OCI-LY3 (cell line): Measurements from ENCODE around the gene MPV17L2.

Source experiments
- H2AFZ ChIP-seq: fragments of 200-600, 300-600 bp; shearing (Covaris generic); 2 replicates; pipeline ENCODE4 v1.6.0; 2014; ENCODE audit warnings: antibody characterized with exemption, low read depth, low read length
- H3K27ac ChIP-seq: fragments of 200-600, 300-600 bp; sonication (generic); 2 replicates; pipeline ENCODE4 v1.5.1; 2014; ENCODE audit warnings: mild to moderate bottlenecking, low read length, moderate library complexity, mixed read lengths
- H3K27me3 ChIP-seq: fragments of 200-600, 300-600 bp; sonication (generic); 2 replicates; pipeline ENCODE4 v1.6.1; 2014; ENCODE audit warnings: low read depth, low read length, mixed read lengths
- H3K36me3 ChIP-seq: fragments of 200-600, 300-600 bp; sonication (generic); replicated peaks from 2 replicates; pipeline ENCODE3; 2014; ENCODE audit warnings: low read depth, low read length, mixed read lengths
- H3K4me1 ChIP-seq: fragments of 300-600, 200-600 bp; sonication (generic); 2 replicates; pipeline ENCODE4 v1.6.1; 2014; ENCODE audit warnings: low read length, mixed read lengths
- H3K4me2 ChIP-seq: fragments of 200-600, 300-600 bp; sonication (generic); 2 replicates; pipeline ENCODE4 v1.6.1; 2014; ENCODE audit warnings: low read length, mixed read lengths
- H3K4me3 ChIP-seq: fragments of 300-600, 200-600 bp; sonication (generic); 2 replicates; pipeline ENCODE4 v1.5.1; 2014; ENCODE audit warnings: antibody characterized with exemption, mild to moderate bottlenecking, low read length, moderate library complexity
- H3K79me2 ChIP-seq: fragments of 300-600, 200-600 bp; shearing (Covaris generic); 2 replicates; pipeline ENCODE4 v1.6.1; 2014; ENCODE audit warnings: mild to moderate bottlenecking, low read length, mixed read lengths
- H3K9ac ChIP-seq: fragments of 300-600, 200-600 bp; shearing (Covaris generic); 2 replicates; pipeline ENCODE4 v1.6.0; 2014; ENCODE audit warnings: mild to moderate bottlenecking, low read length, moderate library complexity
- H3K9me3 ChIP-seq: fragments of 200-600, 300-600 bp; shearing (Covaris generic); 2 replicates; pipeline ENCODE4 v1.6.1; 2014; ENCODE audit warnings: low read length, mixed read lengths; ENCODE audit not compliant: insufficient read depth
- H4K20me1 ChIP-seq: fragments of 200-600, 300-600 bp; sonication (generic); 2 replicates; pipeline ENCODE4 v1.6.1; 2016; ENCODE audit warnings: low read length, mixed read lengths; ENCODE audit not compliant: insufficient read depth
- CTCF ChIP-seq: fragments of 200-600, 300-600 bp; sonication (generic); IDR thresholded peaks from 2 replicates; pipeline ENCODE4 v1.5.1; 2014; ENCODE audit warnings: antibody characterized with exemption, low read length, low read depth
- EZH2phosphoT487 ChIP-seq: fragments of 200-600 bp; shearing (Covaris generic); IDR thresholded peaks from 2 replicates; pipeline ENCODE4 v1.6.1; 2018; ENCODE audit warnings: antibody characterized with exemption, mixed run types, low read depth

Gene MPV17L2

GRCh38 chr19:18165794-18166544 lies 27.0 kb upstream of the MPV17L2 start:
- no peak overlapping the region for H3K9ac ChIP-seq
- H3K4me3 ChIP-seq: no peak overlapping the region
- no peaks in the 10 kb centered on the region for H3K27me3 ChIP-seq
- H4K20me1 ChIP-seq: no peaks in the 10 kb centered on the region
- no peaks in the 10 kb centered on the region for H3K79me2 ChIP-seq
- H3K27ac ChIP-seq: no peak overlapping the region
- no peak overlapping the region for H2AFZ ChIP-seq
- no peak for TF ChIP-seq CTCF
- TF ChIP-seq EZH2phosphoT487: no peak
- H3K4me1 ChIP-seq: peaks cover 32% of the 10 kb centered on the region
- no peak overlapping the region for H3K4me2 ChIP-seq
- H3K36me3 ChIP-seq: peaks cover 37% of the 10 kb centered on the region
- no peaks in the 10 kb centered on the region for H3K9me3 ChIP-seq

GRCh38 chr19:18167011-18167410 lies 26.0 kb upstream of the MPV17L2 start:
- no peak overlapping the region for H3K9ac ChIP-seq
- TF ChIP-seq CTCF (no peak), EZH2phosphoT487 (no peak)
- no peaks in the 10 kb centered on the region for H3K79me2 ChIP-seq
- H3K4me3 ChIP-seq: no peak overlapping the region
- peaks cover 40% of the 10 kb centered on the region for H3K36me3 ChIP-seq
- H3K27me3 ChIP-seq: no peaks in the 10 kb centered on the region
- no peaks in the 10 kb centered on the region for H4K20me1 ChIP-seq
- no peaks in the 10 kb centered on the region for H3K9me3 ChIP-seq
- no peak overlapping the region for H3K4me2 ChIP-seq
- peaks cover 42% of the 10 kb centered on the region for H3K4me1 ChIP-seq
- H3K27ac ChIP-seq: no peak overlapping the region
- no peak overlapping the region for H2AFZ ChIP-seq

- Histone ChIP-seq H3K79me2 (peaks cover 8% of the 10 kb centered on the region; the same call in 1 of the 2 replicates), H2AFZ (no peak overlapping the region), H3K27me3 (no peaks in the 10 kb centered on the region), H3K4me2 (peak overlapping the region; percentile 36), H3K4me3 (no peak overlapping the region), H3K9me3 (no peaks in the 10 kb centered on the region), H4K20me1 (no peaks in the 10 kb centered on the region), H3K36me3 (peaks cover 37% of the 10 kb centered on the region), H3K9ac (peak overlapping the region; percentile 18; the same call in 1 of the 2 replicates), H3K27ac (peak overlapping the region; percentile 96; the same call in 1 of the 2 replicates), H3K4me1 (peaks cover 53% of the 10 kb centered on the region)
- no peak for TF ChIP-seq EZH2phosphoT487
- TF ChIP-seq CTCF: peak; percentile 93
These were observed 24.9 kb upstream of the MPV17L2 start for GRCh38 chr19:18167975-18168645.

- peak overlapping the region; percentile 96 for H3K27ac ChIP-seq
These were observed 24.2 kb upstream of the MPV17L2 start for GRCh38 chr19:18168673-18169381.

More at GRCh38 chr19:18168673-18169381, 24.2 kb upstream of the MPV17L2 start:
- Histone ChIP-seq H3K4me3 (peak overlapping the region; percentile 69; the same call in 1 of the 2 replicates), H3K79me2 (peaks cover 13% of the 10 kb centered on the region), H3K27me3 (no peaks in the 10 kb centered on the region), H2AFZ (no peak overlapping the region), H4K20me1 (no peaks in the 10 kb centered on the region), H3K9me3 (no peaks in the 10 kb centered on the region), H3K4me2 (peak overlapping the region; percentile 92), H3K36me3 (peaks cover 36% of the 10 kb centered on the region), H3K4me1 (peaks cover 56% of the 10 kb centered on the region), H3K9ac (peak overlapping the region; percentile 82)
- TF ChIP-seq CTCF: no peak
- no peak for TF ChIP-seq EZH2phosphoT487
